HL-60/S4 treated with retinoic acid at 250 ng/mL for 4 days and 3 days (cell line): ENCODE data around the gene CCBE1.

Experiments
- in situ Hi-C: fragments of 300-500 bp; cut with MboI; formaldehyde crosslinking; loops from 2 replicates; pipeline ENCODE4 v1.7.0; 2022; ENCODE audit warnings: low sequenced_read_pairs

Gene CCBE1

DNA sequence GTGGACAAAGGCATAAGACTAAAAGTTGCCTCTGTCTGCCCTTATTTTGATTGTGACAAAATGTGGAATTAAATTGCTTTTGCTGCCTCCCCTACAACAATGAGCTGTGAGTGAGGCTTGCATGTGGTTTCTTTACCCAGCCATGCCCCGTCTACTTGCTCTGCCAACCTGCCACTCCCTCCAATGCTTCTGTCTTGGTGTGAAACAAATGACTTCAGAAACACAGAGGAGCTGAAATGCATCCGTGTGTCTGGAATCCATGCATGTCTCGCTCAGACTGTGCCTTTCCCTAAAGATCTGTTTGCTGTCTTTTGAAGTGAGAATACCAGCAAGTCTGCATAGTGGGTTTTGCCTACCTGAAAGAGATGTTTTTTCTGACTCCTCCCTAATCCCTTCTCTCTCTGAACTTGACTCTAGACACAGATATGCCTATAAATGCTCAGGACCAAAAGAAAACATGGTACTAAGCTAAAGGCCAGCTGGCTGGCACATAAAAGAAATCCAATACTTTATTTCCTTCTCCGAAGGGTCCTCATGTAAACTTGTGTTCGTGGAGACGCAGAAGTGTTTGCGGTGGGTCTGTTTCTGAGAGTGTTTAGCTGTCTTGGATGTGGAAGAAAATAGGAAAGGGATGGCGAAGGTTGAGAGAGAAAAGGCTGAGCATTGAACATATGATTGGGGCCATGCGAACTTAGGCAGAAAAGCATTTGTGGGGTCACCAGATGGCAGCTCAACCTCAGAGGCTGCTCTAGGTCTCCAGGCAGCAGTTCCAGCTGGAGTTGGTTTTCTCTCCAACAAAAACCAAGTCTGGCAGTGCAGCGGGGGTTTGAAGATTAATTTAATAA is 120.5 kb downstream of the CCBE1 start:
- in situ Hi-C loops: no loop called here

- in situ Hi-C loops: no loop called here
Observed at GRCh38 chr18:59575995-59576394, 121.2 kb downstream of the CCBE1 start.

- in situ Hi-C loops: no loop called here
Observed at GRCh38 chr18:59573962-59574361, 123.3 kb downstream of the CCBE1 start.

GRCh38 chr18:59571902-59572301 is 125.3 kb downstream of the CCBE1 start:
- in situ Hi-C loops: no loop called here

GRCh38 chr18:59570796-59571195 is 126.4 kb downstream of the CCBE1 start:
- in situ Hi-C loops: no loop called here

GRCh38 chr18:59570101-59570775 is 127.0 kb downstream of the CCBE1 start:
- in situ Hi-C loops: no loop called here

GRCh38 chr18:59569390-59569791 is 127.8 kb downstream of the CCBE1 start:
- in situ Hi-C loops: no loop called here

DNA sequence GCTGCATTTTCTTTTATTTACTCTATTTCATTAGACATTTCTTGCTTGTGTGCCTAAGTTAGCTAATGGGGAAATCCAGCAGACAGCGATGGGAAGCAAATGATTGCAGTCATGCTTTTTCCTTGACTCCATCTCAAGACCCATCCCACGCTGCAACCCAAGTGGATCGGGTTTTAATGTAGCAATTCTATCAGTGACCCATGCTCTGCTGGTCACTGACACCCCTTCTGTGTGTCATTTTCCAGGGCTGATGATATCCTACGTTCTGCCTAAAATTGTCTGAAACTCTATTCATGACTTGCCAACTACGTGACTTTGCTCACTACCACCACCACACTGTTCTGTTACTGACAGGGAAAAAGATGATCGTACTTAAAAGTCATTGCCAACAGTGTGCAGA is 129.8 kb downstream of the CCBE1 start:
- in situ Hi-C loops: no loop called here

DNA sequence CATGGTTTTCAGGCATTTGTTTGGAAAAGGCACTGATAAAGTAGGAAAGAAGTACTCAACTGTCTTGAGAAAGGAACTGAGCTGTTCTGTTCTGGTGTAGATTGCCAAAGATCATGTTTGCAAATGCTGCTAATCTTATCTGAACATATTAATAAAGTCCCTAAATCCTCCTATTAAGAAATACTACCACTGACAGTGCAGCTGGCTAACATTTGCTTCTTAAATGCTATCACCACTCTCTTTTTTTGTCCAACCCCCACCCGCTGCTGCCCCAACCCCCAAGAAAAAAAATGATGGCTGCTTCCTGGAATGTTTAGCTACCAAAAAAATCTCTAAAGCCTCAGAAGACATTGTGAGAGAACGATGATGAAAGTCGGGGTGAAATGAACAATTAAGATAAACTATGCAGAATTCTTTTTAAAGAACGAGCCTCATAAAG is 130.7 kb downstream of the CCBE1 start:
- in situ Hi-C loops: no loop called here

- in situ Hi-C loops: no loop called here
Observed at GRCh38 chr18:59565957-59566356, 131.3 kb downstream of the CCBE1 start.

GRCh38 chr18:59564561-59564960 is 132.7 kb downstream of the CCBE1 start:
- in situ Hi-C loops: no loop called here

DNA sequence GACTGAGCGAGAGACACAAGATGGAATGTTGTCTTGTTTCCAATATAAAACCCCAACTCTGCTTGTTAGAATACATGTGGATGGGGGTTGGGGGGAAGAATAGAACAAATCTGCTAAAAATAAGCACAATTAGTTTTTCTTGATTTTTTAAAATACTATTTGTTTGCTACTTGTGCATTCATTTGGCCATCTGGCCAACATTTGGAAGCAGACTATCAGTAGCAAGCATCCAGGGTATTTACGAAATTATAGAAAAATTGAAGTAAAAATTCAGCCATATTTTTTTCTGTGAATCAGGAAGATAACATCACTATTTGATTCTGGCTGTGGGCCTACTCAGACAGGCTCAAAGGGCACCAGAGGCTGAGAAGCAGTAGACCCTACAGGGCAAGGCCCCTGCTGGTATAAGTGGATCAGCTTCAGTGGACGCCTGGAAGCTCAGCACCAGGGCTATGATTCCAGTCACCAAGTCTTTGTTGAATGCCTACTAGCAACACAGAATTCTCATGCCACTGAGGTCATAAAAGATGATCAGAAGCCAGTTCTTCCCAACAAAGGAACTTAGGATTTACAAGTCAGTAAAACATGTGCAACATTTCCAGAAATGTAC is 133.9 kb downstream of the CCBE1 start:
- in situ Hi-C loops: no loop called here

GRCh38 chr18:59562751-59563150 is 134.5 kb downstream of the CCBE1 start:
- in situ Hi-C loops: no loop called here

- in situ Hi-C loops: no loop called here
Observed at GRCh38 chr18:59561612-59562011, 135.6 kb downstream of the CCBE1 start.

GRCh38 chr18:59560556-59560955 is 136.7 kb downstream of the CCBE1 start:
- in situ Hi-C loops: no loop called here

GRCh38 chr18:59559528-59559927 is 137.7 kb downstream of the CCBE1 start:
- in situ Hi-C loops: no loop called here

- in situ Hi-C loops: no loop called here
Observed at GRCh38 chr18:59555995-59556659, 141.1 kb downstream of the CCBE1 start.

GRCh38 chr18:59554796-59555335 is 142.4 kb downstream of the CCBE1 start:
- in situ Hi-C loops: no loop called here

DNA sequence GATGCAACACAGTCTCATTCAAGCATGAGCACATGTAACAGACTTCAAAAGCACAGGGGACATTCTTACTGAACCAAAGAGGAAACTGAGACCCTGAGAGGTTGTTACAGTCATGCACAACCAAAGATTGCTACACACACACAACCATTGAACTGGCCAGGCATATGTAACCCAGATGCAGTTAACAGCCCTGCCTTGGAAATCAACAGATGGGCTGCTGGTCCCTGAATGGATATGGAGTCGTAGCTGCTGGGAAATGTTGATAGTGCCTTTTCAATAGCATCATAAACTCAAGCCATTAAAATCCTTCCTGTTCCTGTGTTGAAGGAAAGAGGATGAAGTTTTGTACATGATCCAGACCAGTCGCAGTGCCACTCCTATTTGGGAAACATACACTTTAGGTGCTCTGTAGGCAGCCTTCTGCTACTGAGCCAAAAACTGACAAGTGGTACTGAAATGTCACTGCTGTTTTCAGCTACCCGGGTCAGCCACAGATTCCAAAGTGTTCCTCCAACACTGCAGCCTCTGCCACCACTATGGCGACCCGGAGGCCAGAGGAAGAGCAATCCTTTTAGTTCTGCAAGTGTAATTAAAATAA is 143.9 kb downstream of the CCBE1 start:
- in situ Hi-C loops: no loop called here

GRCh38 chr18:59551902-59552635 is 145.2 kb downstream of the CCBE1 start:
- in situ Hi-C loops: no loop called here
